HepG2 (cell line): Measurements from ENCODE around the gene SOWAHD. TPM values are rescaled to one million over a fixed set of nuclear protein-coding genes. Genes with fewer than 3 reads are reported as not detected.

Experiments used
- ATF2 ChIP-seq: sonication (generic); formaldehyde crosslinking; IDR thresholded peaks from 2 replicates; pipeline ENCODE4 v1.4.0; 2020; ENCODE audit warnings: missing genetic modification reagents
- BCL6 ChIP-seq: IDR thresholded peaks from 2 replicates; pipeline ENCODE4 v1.6.1; 2016; ENCODE audit warnings: missing genetic modification reagents, missing compliant biosample characterization
- CENPX ChIP-seq: sonication (generic); formaldehyde crosslinking; IDR thresholded peaks from 2 replicates; pipeline ENCODE4 v1.9.0; 2021; ENCODE audit warnings: mild to moderate bottlenecking, missing genetic modification reagents, moderate library complexity
- GATAD2A ChIP-seq: IDR thresholded peaks from 2 replicates; pipeline ENCODE4 v1.6.1; 2016
- HDAC1 ChIP-seq: sonication (generic); formaldehyde crosslinking; IDR thresholded peaks from 2 replicates; pipeline ENCODE4 v1.5.1; 2020; ENCODE audit warnings: mild to moderate bottlenecking, missing genetic modification reagents
- JDP2 ChIP-seq: sonication (generic); formaldehyde crosslinking; IDR thresholded peaks from 2 replicates; pipeline ENCODE4 v1.8.1; 2022; ENCODE audit warnings: missing genetic modification reagents, borderline replicate concordance
- KAT7 ChIP-seq: IDR thresholded peaks from 2 replicates; pipeline ENCODE4 v1.6.1; 2018; ENCODE audit warnings: borderline replicate concordance, missing compliant biosample characterization
- KDM5B ChIP-seq: sonication (generic); formaldehyde crosslinking; IDR thresholded peaks from 2 replicates; pipeline ENCODE4 v1.4.0; 2020; ENCODE audit warnings: missing genetic modification reagents, mild to moderate bottlenecking, borderline replicate concordance
- KMT2B ChIP-seq: IDR thresholded peaks from 2 replicates; pipeline ENCODE4 v1.6.1; 2016; ENCODE audit warnings: missing genetic modification reagents, missing compliant biosample characterization
- NR2F6 ChIP-seq, 2 experiments: IDR thresholded peaks; 2 replicates each; pipeline ENCODE4 v1.6.1; 2016; ENCODE audit warnings: antibody characterized with exemption in 1 of 2, mild to moderate bottlenecking in 1 of 2
- RAD51 ChIP-seq: fragments of 450-650 bp; IDR thresholded peaks from 2 replicates; pipeline ENCODE4 v1.6.1; 2016; ENCODE audit warnings: borderline replicate concordance
- RNF2 ChIP-seq: fragments of 450-650 bp; conservative IDR thresholded peaks from 2 replicates; pipeline ENCODE4 v1.6.1; 2016; ENCODE audit warnings: low read depth
- SKI ChIP-seq: fragments of 450-650 bp; IDR thresholded peaks from one replicate; pipeline ENCODE4 v1.6.1; 2018; ENCODE audit warnings: mild to moderate bottlenecking; ENCODE audit not compliant: partially characterized antibody
- SMAD1 ChIP-seq: sonication (generic); formaldehyde crosslinking; IDR thresholded peaks from 2 replicates; pipeline ENCODE4 v1.4.0; 2020; ENCODE audit warnings: missing genetic modification reagents, low read depth, mild to moderate bottlenecking, borderline replicate concordance
- ZMYM2 ChIP-seq: sonication (generic); formaldehyde crosslinking; IDR thresholded peaks from 2 replicates; pipeline ENCODE4 v1.8.0; 2022; ENCODE audit warnings: mild to moderate bottlenecking, missing genetic modification reagents
- ZNF10 ChIP-seq: sonication (generic); formaldehyde crosslinking; IDR thresholded peaks from 2 replicates; pipeline ENCODE4 v1.4.0; 2020; ENCODE audit warnings: mild to moderate bottlenecking, low read depth, missing genetic modification reagents, borderline replicate concordance
- ZNF17 ChIP-seq: sonication (generic); formaldehyde crosslinking; IDR thresholded peaks from 2 replicates; pipeline ENCODE4 v1.5.0; 2020; ENCODE audit warnings: mild to moderate bottlenecking, missing genetic modification reagents
- ZNF225 ChIP-seq: sonication (generic); formaldehyde crosslinking; IDR thresholded peaks from 2 replicates; pipeline ENCODE4 v1.4.0; 2020; ENCODE audit warnings: mild to moderate bottlenecking, missing genetic modification reagents
- ZNF639 ChIP-seq: conservative IDR thresholded peaks from 2 replicates; pipeline ENCODE4 v1.6.1; 2018; ENCODE audit warnings: missing genetic modification reagents
- ZNF660 ChIP-seq: sonication (generic); formaldehyde crosslinking; IDR thresholded peaks from 2 replicates; pipeline ENCODE4 v1.5.1; 2020; ENCODE audit warnings: mild to moderate bottlenecking, low read depth, missing genetic modification reagents, borderline replicate concordance
- ZNF800 ChIP-seq: sonication (generic); formaldehyde crosslinking; IDR thresholded peaks from 2 replicates; pipeline ENCODE4 v1.4.0; 2020; ENCODE audit warnings: missing genetic modification reagents
- polyA plus RNA-seq, 8 experiments: library from polyadenylated mRNA; depleted of rRNA in 3 of 8; stranded (reverse) in 7 of 8; unstranded in 1 of 8; fragments of >200 nt; fragmentation: Illumina TruSeq in 4 of 8; extraction: Trizol in 4 of 8; gene quantifications; 2 replicates each; pipeline versions ENCODE4 v1.2.1 to v1.2.3, GENCODE V29; 2011 to 2016; ENCODE audit warnings: low read depth in 4 of 8, missing spikeins in 1 of 8, mixed read lengths in 1 of 8; ENCODE audit not compliant: insufficient read depth in 1 of 8
- total RNA-seq, 5 experiments: library from RNA; depleted of rRNA; stranded (reverse); fragments of >200 nt; fragmentation: Illumina TruSeq; extraction: Trizol; gene quantifications; 2 replicates each; pipeline ENCODE4 v1.2.3, GENCODE V29; 2016; ENCODE audit warnings: low read depth in 1 of 5
- TF ChIP-seq, protein P1 (sequence below): sonication (generic); formaldehyde crosslinking; IDR thresholded peaks from 2 replicates; pipeline ENCODE4 v1.4.0; 2020; ENCODE audit warnings: missing genetic modification reagents

Gene SOWAHD
- total and polyA plus RNA-seq, 2 of the 13 experiments (the other 11 are each of a cell fraction or from before 2014, with no cell fraction given), result 1.0 to 1.3 TPM

- TF ChIP-seq CENPX (no peak), ZNF225 (no peak), KAT7 (CRISPR knock-in tag) (no peak), BCL6 (CRISPR knock-in tag) (peak; percentile 78), ZNF17 (CRISPR knock-in tag) (no peak), JDP2 (CRISPR knock-in tag) (no peak), ZNF660 (CRISPR knock-in tag) (no peak), KMT2B (no peak), RAD51 (no peak), ZNF800 (CRISPR knock-in tag) (no peak; the same call in 1 of the 2 replicates), ATF2 (CRISPR knock-in tag) (no peak), GATAD2A (CRISPR knock-in tag) (no peak; the same call in none of the 2 replicates), HDAC1 (no peak; the same call in 1 of the 2 replicates), SMAD1 (CRISPR knock-in tag) (no peak), ZNF10 (no peak), RNF2 (no peak), ZMYM2 (CRISPR knock-in tag) (no peak), NR2F6 (IDR thresholded peaks at IDR 0.05) (no peak; the same call in 1 of the 2 replicates), NR2F6 (CRISPR knock-in tag; IDR thresholded peaks at IDR 0.05) (peak; percentile 96), ZNF639 (no peak), KDM5B (CRISPR knock-in tag) (no peak), SKI (peak; percentile 57)
- TF ChIP-seq, protein P1, sequence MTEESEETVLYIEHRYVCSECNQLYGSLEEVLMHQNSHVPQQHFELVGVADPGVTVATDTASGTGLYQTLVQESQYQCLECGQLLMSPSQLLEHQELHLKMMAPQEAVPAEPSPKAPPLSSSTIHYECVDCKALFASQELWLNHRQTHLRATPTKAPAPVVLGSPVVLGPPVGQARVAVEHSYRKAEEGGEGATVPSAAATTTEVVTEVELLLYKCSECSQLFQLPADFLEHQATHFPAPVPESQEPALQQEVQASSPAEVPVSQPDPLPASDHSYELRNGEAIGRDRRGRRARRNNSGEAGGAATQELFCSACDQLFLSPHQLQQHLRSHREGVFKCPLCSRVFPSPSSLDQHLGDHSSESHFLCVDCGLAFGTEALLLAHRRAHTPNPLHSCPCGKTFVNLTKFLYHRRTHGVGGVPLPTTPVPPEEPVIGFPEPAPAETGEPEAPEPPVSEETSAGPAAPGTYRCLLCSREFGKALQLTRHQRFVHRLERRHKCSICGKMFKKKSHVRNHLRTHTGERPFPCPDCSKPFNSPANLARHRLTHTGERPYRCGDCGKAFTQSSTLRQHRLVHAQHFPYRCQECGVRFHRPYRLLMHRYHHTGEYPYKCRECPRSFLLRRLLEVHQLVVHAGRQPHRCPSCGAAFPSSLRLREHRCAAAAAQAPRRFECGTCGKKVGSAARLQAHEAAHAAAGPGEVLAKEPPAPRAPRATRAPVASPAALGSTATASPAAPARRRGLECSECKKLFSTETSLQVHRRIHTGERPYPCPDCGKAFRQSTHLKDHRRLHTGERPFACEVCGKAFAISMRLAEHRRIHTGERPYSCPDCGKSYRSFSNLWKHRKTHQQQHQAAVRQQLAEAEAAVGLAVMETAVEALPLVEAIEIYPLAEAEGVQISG (CRISPR knock-in tag), result peak; percentile 50; the same call in 1 of the 2 replicates
Measured at GRCh38 chrX:119757979-119758730, at the start of gene SOWAHD (continued).
